ENCODE measurements around the gene TIFAB.

Gene TIFAB

GRCh38 chr5:135446206-135446605, 5.9 kb downstream of the TIFAB start:
- TF ChIP-seq TCF7L2 (IDR thresholded peaks at IDR 0.05; ENCODE audit: borderline replicate concordance, low read depth, low read length): no peak
- no peak for TF ChIP-seq ZNF274 (IDR thresholded peaks at IDR 0.05; ENCODE audit: low read length)
- TF ChIP-seq ZNF274 (tag by site-specific recombination; IDR thresholded peaks at IDR 0.05; ENCODE audit: borderline replicate concordance): no peak
- TF ChIP-seq ZNF449 (tag by site-specific recombination; IDR thresholded peaks at IDR 0.05): no peak
- TF ChIP-seq ZNF16 (tag by site-specific recombination; IDR thresholded peaks at IDR 0.05; ENCODE audit: low read depth): no peak
- no peak for TF ChIP-seq ZNF510 (tag by site-specific recombination; IDR thresholded peaks at IDR 0.05; ENCODE audit: insufficient replicate concordance)
- Histone ChIP-seq H3K4me1 (ENCODE audit: control insufficient read depth, insufficient read depth, low read length) (no peaks in the 10 kb centered on the region), H3K36me3 (ENCODE audit: control insufficient read depth in 2 of 2, insufficient read depth in 1 of 2, low read length in 2 of 2) (no peaks in the 10 kb centered on the region), H3K27ac (ENCODE audit: extremely low read depth, low read depth, low read length) (no peak overlapping the region), H3K4me3 (ENCODE audit: low read depth, low read length) (no peak overlapping the region), H3K9me3 (ENCODE audit: control insufficient read depth, insufficient read depth, low read depth, low read length) (no peaks in the 10 kb centered on the region)
- ChIA-PET POLR2A (no interaction called here), CTCF (interaction anchor here (1.2 to 4.5 kb wide), 5 partner anchors 11 to 120 kb away, joined by 3 to 39 read pairs (median 10); no protein-coding TSS in a partner anchor)

GRCh38 chr5:135445306-135445985, 6.7 kb downstream of the TIFAB start:
- ChIA-PET CTCF (interaction anchor here (0.6 to 4.5 kb wide), 6 partner anchors 12 to 120 kb away, joined by 3 to 39 read pairs (median 8); no protein-coding TSS in a partner anchor), POLR2A (no interaction called here)
- no peaks in the 10 kb centered on the region for H3K36me3 ChIP-seq (ENCODE audit: control insufficient read depth in 2 of 2, insufficient read depth in 1 of 2, low read length in 2 of 2)
- no peaks in the 10 kb centered on the region for H3K4me1 ChIP-seq (ENCODE audit: control insufficient read depth, insufficient read depth, low read length)
- H3K4me3 ChIP-seq (ENCODE audit: low read depth, low read length): no peak overlapping the region
- H3K27ac ChIP-seq (ENCODE audit: extremely low read depth, low read depth, low read length): no peak overlapping the region
- no peaks in the 10 kb centered on the region for H3K9me3 ChIP-seq (ENCODE audit: control insufficient read depth, insufficient read depth, low read depth, low read length)
- TF ChIP-seq ZNF561 (tag by site-specific recombination; IDR thresholded peaks at IDR 0.05; ENCODE audit: borderline replicate concordance) (no peak), ZNF184 (tag by site-specific recombination; IDR thresholded peaks at IDR 0.05) (no peak), TCF7L2 (IDR thresholded peaks at IDR 0.05; ENCODE audit: borderline replicate concordance, low read depth, low read length) (no peak), ZNF112 (tag by site-specific recombination; IDR thresholded peaks at IDR 0.05) (no peak), ZNF398 (tag by site-specific recombination; IDR thresholded peaks at IDR 0.05) (no peak)

GRCh38 chr5:135444881-135445280, 7.3 kb downstream of the TIFAB start:
- no peak overlapping the region for H3K4me3 ChIP-seq (ENCODE audit: low read depth, low read length)
- ChIA-PET CTCF (interaction anchor here (0.6 to 3.1 kb wide), 8 partner anchors 12 to 772 kb away, joined by 3 to 10 read pairs (median 3); no protein-coding TSS in a partner anchor), POLR2A (no interaction called here)
- H3K9me3 ChIP-seq (ENCODE audit: control insufficient read depth, insufficient read depth, low read depth, low read length): no peaks in the 10 kb centered on the region
- H3K27ac ChIP-seq (ENCODE audit: extremely low read depth, low read depth, low read length): no peak overlapping the region
- no peaks in the 10 kb centered on the region for H3K36me3 ChIP-seq (ENCODE audit: control insufficient read depth in 2 of 2, insufficient read depth in 1 of 2, low read length in 2 of 2)
- H3K4me1 ChIP-seq (ENCODE audit: control insufficient read depth, insufficient read depth, low read length): no peaks in the 10 kb centered on the region
- TF ChIP-seq ZNF292 (tag by site-specific recombination; IDR thresholded peaks at IDR 0.05; ENCODE audit: borderline replicate concordance, low read depth): no peak
- no peak for TF ChIP-seq ZNF830 (tag by site-specific recombination; IDR thresholded peaks at IDR 0.05; ENCODE audit: low read depth)
- TF ChIP-seq ZBTB26 (tag by site-specific recombination; optimal IDR thresholded peaks at IDR 0.05): no peak
- TF ChIP-seq ZNF449 (tag by site-specific recombination; IDR thresholded peaks at IDR 0.05): no peak
